Measurements from ENCODE around the gene LAMC3.
A peak's percentile ranks its signal among the peaks of the same experiment; 100 is the strongest.
"Not testable (repeated sequence)": the region's sequence is repeated elsewhere in the genome, so short reads cannot be mapped to it uniquely, and the experiment has no call there.

The LAMC3 gene

DNA sequence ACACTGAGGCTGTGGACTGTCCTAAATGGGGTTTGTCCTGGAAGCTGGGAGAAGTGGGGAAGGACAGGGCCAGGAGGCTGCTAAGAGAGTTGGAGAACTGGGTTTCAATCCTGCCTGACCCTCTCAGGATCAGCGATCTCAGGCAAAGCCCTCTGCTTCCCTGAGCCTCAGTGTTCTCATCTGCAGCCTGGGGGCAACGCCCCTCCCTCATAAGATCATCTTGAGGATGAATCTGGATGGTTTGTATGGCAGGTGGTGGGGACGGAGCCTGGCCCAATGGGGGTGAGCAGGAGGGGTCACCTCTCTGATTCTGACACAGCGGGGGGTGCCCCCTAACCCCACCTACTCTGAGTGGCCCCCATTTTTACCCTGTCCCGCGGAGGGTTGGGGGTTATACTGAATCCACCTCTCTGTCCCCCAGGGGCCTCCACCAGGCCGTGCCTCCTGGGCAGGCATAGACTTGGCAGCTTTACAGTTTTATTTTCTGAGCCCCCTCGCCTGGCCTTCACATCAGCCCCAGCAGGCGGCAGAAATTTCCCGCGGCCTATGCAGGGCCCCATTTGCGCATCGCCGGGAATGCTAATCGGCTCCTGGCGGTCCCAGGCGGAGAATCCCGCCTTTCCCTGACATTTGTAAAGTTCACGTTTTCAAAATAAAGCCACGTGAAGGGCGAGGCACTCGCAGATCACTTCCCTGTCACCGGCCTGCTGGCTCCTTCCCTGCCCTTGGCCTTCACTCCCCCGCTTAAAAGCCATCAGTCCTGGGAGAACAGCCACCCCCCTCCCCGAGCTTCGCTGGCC is 17.8 kb upstream of the LAMC3 start:
- no peak for FAIRE-seq

GRCh38 chr9:130991778-130992681 is 16.9 kb upstream of the LAMC3 start:
- FAIRE-seq (no peak), DNase-seq (ENCODE audit: insufficient read length, low spot score) (no peak)

More for the DNA sequence above, 17.8 kb upstream of the LAMC3 start:
- no peak for DNase-seq (ENCODE audit: insufficient read length, low spot score)

DNA sequence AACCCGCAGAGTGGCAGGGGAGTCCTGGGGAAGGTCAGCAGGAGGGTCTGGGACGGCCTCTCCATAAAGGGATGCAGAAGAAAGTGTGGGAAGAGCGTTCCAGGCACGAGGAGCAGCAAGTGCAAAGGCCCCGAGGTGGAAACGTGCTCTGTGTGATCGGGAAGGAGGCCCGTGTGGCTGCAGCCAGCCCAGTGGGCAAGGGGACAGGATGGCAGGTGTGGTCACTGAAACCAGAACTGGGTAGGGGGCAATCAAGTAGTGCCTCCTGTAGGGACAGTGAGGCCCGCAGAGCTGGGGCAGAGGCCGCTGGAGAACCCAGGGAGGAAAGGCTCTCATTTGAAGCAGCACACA is 16.3 kb upstream of the LAMC3 start:
- no peak for DNase-seq (ENCODE audit: insufficient read length, low spot score)
- no peak for FAIRE-seq

GRCh38 chr9:130993303-130994030 is 15.5 kb upstream of the LAMC3 start:
- FAIRE-seq: no peak
- DNase-seq (ENCODE audit: insufficient read length, low spot score): no peak

DNA sequence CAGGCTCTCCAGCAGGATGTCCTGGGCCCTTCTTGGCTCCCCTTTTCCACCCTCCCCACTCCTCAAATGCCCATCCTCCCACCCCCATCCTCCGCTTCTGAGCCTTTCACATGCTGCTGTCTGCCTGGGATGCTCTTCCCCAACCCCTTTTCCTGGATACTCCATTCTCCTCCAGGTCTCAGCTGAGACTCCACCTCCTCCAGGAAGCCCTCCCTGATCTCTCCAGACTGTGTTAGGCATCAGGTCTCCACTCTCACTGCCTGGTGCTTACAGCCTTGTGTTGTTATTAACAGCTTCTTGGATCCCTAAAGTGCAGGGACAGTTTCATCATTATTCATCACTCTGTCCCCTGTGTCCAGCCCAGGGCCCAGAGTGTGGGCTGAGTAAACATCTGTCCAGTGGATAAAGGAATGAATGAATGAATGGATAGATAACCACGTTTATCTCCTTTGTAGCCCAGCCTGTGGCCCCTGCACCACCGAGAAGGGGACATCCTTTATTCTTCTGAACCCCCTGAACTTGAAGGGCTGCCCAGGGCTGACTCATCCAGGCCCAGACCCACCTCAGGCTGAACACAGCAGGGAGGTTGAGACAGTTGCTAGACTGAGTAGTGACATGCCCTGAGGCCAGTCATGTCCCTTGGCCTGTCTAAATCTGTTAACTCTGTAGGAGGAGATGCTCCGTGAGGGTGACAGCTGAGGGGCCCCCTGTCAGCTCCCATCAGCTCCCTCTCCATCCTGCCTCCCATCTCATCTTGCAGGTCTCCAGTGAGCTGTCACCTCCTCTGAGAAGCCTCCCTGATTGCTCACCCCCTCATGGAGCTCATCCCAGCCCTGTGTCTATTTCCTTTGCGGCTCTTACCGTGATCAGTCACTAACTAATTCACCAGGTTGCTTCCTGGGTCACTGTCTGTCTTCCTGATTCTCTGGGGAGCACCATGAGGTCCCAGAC is 14.6 kb upstream of the LAMC3 start:
- FAIRE-seq (no peak), DNase-seq (ENCODE audit: insufficient read length, low spot score) (no peak)

GRCh38 chr9:130995086-130996011 is 13.6 kb upstream of the LAMC3 start:
- no peak for FAIRE-seq

DNA sequence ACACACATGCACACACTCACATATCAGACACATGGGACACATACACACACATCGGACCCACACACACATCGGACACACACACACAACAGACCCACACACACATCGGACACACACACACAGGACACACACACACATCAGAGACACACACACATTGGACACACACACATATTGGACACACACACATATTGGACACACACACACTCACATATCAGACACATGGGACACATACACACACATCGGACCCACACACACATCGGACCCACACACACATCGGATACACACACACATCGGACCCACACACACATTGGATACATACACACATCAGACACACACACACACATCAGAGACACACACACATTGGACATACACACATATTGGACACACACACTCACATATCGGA is 12.8 kb upstream of the LAMC3 start:
- DNase-seq (ENCODE audit: insufficient read length, low spot score) (no peak), FAIRE-seq (no peak)

More at GRCh38 chr9:130995086-130996011, 13.6 kb upstream of the LAMC3 start:
- DNase-seq (ENCODE audit: insufficient read length, low spot score): no peak

DNA sequence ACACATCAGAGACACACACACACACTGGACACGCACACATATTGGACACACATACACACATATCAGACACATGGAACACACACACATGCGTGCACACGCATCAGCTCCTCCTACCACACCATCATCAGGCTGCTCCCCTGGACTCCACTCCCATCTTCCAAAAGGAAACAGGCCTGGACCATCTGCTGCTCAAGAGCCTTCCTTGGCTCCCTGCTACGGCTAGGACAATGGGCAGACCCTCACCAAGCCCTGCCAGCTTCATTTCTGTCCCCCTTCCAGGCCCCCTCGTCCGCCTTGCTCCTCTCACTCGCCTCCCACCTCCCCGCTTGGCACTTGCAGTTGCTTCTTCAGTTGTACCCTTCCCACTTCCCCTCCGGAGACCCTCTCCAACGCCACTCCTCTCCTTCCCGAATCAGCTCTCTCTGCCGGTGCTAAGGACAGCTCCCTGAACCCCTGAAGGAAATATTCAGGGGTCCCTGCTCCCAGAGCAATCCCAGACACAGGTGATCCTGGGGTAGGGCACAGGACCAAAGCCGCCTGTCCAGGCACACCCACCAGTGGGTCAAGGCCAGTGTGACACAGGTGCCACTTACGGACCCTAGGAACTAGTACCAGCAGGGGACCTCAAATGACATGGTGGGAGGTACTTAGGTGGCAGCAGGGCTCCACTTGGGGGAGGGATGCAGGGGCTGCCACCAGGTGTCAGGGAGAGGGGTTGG is 12.1 kb upstream of the LAMC3 start:
- FAIRE-seq (no peak), DNase-seq (ENCODE audit: insufficient read length, low spot score) (no peak)

DNA sequence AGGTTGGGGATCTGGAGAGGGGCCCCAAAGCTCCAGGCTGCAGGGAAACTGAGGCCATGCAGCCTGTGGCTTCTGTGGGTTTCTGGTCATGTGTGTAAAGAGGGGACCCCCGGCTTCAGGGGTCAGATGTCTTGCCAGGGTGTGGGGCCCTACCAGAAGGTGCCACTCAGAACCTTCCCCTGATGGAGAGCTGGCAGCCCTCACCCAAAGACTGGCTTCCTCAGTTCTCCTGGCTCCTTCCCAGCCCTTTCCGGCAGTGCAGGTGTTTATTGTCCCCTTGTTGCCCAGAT is 11.6 kb upstream of the LAMC3 start:
- FAIRE-seq (no peak), DNase-seq (ENCODE audit: insufficient read length, low spot score) (no peak)

- FAIRE-seq (no peak), DNase-seq (ENCODE audit: insufficient read length, low spot score) (peak; percentile 74)
These were observed 10.9 kb upstream of the LAMC3 start for GRCh38 chr9:130997925-130998596.

DNA sequence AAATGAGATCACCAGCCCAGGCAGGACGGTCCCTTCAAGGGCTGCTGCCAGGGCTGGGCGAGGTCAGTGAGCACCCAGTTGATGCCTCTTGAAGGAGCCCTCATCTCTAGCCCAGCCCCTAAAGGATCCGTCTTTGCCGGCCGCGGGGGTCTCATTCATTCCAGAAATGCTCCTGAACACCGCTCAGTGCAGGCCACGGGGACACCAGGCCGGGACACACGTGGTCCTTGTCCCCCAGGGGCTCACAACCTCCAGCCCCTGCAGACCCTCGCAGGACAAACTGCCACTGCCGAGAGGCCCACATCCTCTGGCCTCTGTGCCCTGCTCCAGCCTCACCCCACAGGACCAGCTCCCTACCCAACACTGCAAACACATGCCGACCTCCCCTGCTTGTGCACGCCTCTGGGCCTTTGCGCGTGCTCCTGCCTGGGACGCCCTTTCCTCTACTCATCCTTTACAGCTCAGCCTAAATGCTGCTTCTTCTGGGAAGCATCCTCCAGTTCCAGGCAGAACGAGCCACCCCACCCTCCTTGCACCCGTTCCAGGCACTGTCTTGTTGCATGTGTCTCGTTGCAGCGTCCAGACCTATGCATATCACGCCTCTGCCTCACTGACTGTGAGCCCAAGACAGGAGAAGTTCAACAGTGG is 10.3 kb upstream of the LAMC3 start:
- no peak for DNase-seq (ENCODE audit: insufficient read length, low spot score)
- FAIRE-seq: no peak

DNA sequence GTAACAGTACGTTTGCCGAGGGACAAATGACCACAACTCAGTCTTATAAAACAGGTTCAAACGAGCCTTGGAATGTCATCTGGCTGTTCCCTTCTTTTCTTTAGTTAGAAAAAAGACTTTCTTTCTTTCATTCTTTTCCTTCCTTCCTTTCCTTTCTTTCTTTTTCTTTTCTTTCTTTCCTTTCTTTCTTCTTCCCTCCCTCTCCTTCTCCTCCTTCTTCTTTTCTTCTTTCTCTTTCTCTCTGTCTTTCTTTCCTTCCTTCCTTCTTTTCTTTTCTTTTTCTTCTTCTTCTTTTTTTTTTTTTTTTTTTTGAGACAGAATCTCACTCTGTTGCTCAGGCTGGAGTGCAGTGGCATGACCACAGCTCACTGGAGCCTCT is 9.7 kb upstream of the LAMC3 start:
- DNase-seq (ENCODE audit: insufficient read length, low spot score) (no peak), FAIRE-seq (no peak)

- FAIRE-seq; DNase-seq (ENCODE audit: insufficient read length, low spot score): not testable (repeated sequence)
These were observed 8.4 kb upstream of the LAMC3 start for GRCh38 chr9:131000526-131000925.

- DNase-seq (ENCODE audit: insufficient read length, low spot score) (no peak), FAIRE-seq (no peak)
These were observed 8.0 kb upstream of the LAMC3 start for GRCh38 chr9:131001021-131001420.

DNA sequence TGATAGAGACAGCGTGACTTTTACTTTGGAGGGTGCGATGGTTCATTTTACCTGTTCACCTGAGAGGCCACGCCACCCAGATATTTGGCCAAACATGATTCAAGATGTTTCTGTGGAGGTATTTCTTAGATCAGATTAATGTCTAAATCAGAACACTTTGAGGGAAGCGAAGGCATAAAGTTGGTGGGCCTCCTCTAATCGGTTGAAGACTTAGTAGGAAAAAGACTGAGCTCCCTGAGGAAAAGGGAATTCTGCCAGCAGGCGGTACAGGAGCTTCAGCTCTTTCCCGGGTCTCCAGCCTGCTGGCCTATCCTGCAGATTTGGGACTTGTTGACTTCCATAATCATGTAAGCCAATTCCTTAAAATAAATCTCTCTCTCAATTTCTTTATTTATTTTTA is 7.0 kb upstream of the LAMC3 start:
- FAIRE-seq: no peak
- DNase-seq (ENCODE audit: insufficient read length, low spot score): no peak

- no peak for FAIRE-seq
- DNase-seq (ENCODE audit: insufficient read length, low spot score): no peak
These were observed 2.4 kb upstream of the LAMC3 start for GRCh38 chr9:131006601-131007000.

DNA sequence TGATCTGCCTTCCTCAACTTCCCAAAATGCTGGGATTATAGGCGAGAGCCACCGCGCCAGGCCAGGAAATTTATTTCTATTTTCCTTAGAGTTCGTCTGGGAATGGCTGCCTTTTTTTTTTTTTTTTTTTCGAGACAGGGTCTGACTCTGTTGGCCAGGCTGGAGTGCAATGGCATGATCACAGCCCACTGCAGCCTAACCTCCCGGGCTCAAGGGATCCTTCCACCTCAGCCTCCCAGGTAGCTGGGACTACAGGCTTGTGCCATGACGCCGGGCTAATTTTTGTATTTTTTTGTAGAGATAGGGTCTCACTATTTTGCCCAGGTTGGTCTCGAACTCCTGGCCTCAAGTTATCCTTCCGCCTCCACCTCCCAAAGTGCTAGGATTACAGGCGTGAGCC is 888 bp upstream of the LAMC3 start:
- FAIRE-seq (no peak), DNase-seq (ENCODE audit: insufficient read length, low spot score) (no peak)

DNA sequence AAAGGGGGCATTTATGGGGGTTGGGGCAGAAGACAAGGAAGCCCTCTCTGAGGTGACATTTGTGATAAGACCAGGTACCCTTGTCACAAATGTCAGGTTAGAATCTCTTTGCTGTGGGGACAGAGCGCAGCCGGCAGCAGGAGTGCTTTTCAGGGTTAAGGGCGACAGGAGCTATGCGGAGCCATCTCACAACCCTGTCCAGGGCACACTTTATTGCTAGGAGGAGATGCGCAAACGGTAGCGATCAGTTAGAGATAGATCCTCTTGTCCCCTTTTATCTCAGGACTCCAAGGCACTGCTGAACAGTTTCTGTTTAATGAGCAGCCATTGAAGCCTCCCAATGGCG is 438 bp upstream of the LAMC3 start:
- no peak for DNase-seq (ENCODE audit: insufficient read length, low spot score)
- FAIRE-seq: no peak

Measured in GM19239 (cell line).